MCF 10A (cell line): ENCODE data around the gene SLC41A3. TPM values are rescaled to one million over a fixed set of nuclear protein-coding genes. Genes with fewer than 3 reads are reported as not detected.

ENCODE experiments used
- BruUV-seq: library from RNA; stranded (reverse); fragments of 400-500 nt; replicated peaks from 2 replicates; lab custom pipeline; 2021; lab: Mats Ljungman, UMichigan
- CTCF ChIA-PET: fragments of 300-600 bp; sonication (Branson Sonifier 250); formaldehyde crosslinking; extraction: SDS; loops from one replicate; lab custom pipeline; 2021; ENCODE audit warnings: antibody characterized with exemption, inconsistent platforms; lab: Yijun Ruan, JAX
- POLR2A ChIA-PET: fragments of 300-600, 350-650 bp; sonication (Branson Sonifier 250); formaldehyde crosslinking; extraction: SDS; loops from one replicate; lab custom pipeline; 2020; ENCODE audit warnings: antibody characterized with exemption, inconsistent platforms; lab: Yijun Ruan, JAX
- DNase-seq: peaks from one replicate; pipeline ENCODE4 v3.0.0-alpha.2; 2018; ENCODE audit not compliant: unreplicated experiment
- H3K27ac Mint-ChIP-seq: one replicate; pipeline ENCODE4 v1.8.0; 2022; ENCODE audit warnings: mild to moderate bottlenecking, low read depth, mixed read lengths; ENCODE audit not compliant: unreplicated experiment
- H3K27me3 Mint-ChIP-seq: one replicate; pipeline ENCODE4 v1.8.0; 2022; ENCODE audit warnings: mixed read lengths; ENCODE audit not compliant: insufficient read depth, unreplicated experiment
- H3K36me3 Mint-ChIP-seq: one replicate; pipeline ENCODE4 v1.8.0; 2022; ENCODE audit warnings: mild to moderate bottlenecking, moderate library complexity, mixed read lengths; ENCODE audit not compliant: insufficient read depth, unreplicated experiment
- H3K4me1 Mint-ChIP-seq: one replicate; pipeline ENCODE4 v1.8.0; 2022; ENCODE audit warnings: mixed read lengths; ENCODE audit not compliant: insufficient read depth, unreplicated experiment
- H3K4me3 Mint-ChIP-seq: one replicate; pipeline ENCODE4 v1.8.0; 2022; ENCODE audit warnings: mild to moderate bottlenecking, moderate library complexity, mixed read lengths; ENCODE audit not compliant: unreplicated experiment
- H3K9me3 Mint-ChIP-seq: one replicate; pipeline ENCODE4 v1.8.0; 2022; ENCODE audit warnings: mixed read lengths; ENCODE audit not compliant: unreplicated experiment
- CTCF ChIP-seq: fragments of 200-600 bp; IDR thresholded peaks from one replicate; pipeline ENCODE4 v1.8.0; 2022; ENCODE audit warnings: antibody characterized with exemption, mild to moderate bottlenecking; ENCODE audit not compliant: unreplicated experiment
- intact Hi-C: fragments of 100-400 bp; cut with micrococcal nuclease; formaldehyde crosslinking; loops from 2 replicates; pipeline ENCODE4 v1.14.1; 2022
- total RNA-seq: library from RNA; stranded (reverse); gene quantifications from 2 replicates; pipeline ENCODE4 v1.2.3, GENCODE V29; 2022

Gene SLC41A3
- total RNA-seq, 1 experiment from 2014 or later = 43.2 TPM

- no peak for TF ChIP-seq CTCF
- Mint-ChIP-seq H3K9me3 (no peaks in the 10 kb centered on the region), H3K4me1 (peaks cover 11% of the 10 kb centered on the region), H3K27me3 (no peaks in the 10 kb centered on the region), H3K36me3 (no peaks in the 10 kb centered on the region), H3K27ac (no peak overlapping the region), H3K4me3 (no peak overlapping the region)
- no TSS peak for BruUV-seq
- CTCF ChIA-PET = interaction anchor here (0.6 to 2.1 kb wide), 3 partner anchors 12 to 105 kb away, joined by 3 to 7 read pairs (median 3); no protein-coding TSS in a partner anchor
- no peak for DNase-seq
- intact Hi-C loops = no loop called here
- POLR2A ChIA-PET = no interaction called here
Observed at GRCh38 chr3:126119976-126120375, 36.1 kb upstream of the SLC41A3 start.

GRCh38 chr3:126119008-126119675, 35.2 kb upstream of the SLC41A3 start:
- Mint-ChIP-seq H3K36me3 (no peaks in the 10 kb centered on the region), H3K4me3 (no peak overlapping the region), H3K9me3 (no peaks in the 10 kb centered on the region), H3K4me1 (peaks cover 11% of the 10 kb centered on the region), H3K27me3 (no peaks in the 10 kb centered on the region), H3K27ac (no peak overlapping the region)
- BruUV-seq = no TSS peak
- no peak for TF ChIP-seq CTCF
- intact Hi-C loops = no loop called here
- no peak for DNase-seq
- ChIA-PET CTCF (interaction anchor here (2.1 kb wide), 1 partner anchor 15 kb away, joined by 7 read pairs; no protein-coding TSS in a partner anchor), POLR2A (interaction anchor here (0.6 kb wide), 1 partner anchor 93 kb away, joined by 3 read pairs; no protein-coding TSS in a partner anchor)

GRCh38 chr3:126118591-126118990, 34.7 kb upstream of the SLC41A3 start:
- no peak for TF ChIP-seq CTCF
- no peaks in the 10 kb centered on the region for H3K9me3 Mint-ChIP-seq
- CTCF ChIA-PET = interaction anchor here (2.1 kb wide), 1 partner anchor 15 kb away, joined by 7 read pairs; no protein-coding TSS in a partner anchor
- H3K4me3 Mint-ChIP-seq = no peak overlapping the region
- DNase-seq = no peak
- H3K27ac Mint-ChIP-seq = no peak overlapping the region
- peaks cover 11% of the 10 kb centered on the region for H3K4me1 Mint-ChIP-seq
- no TSS peak for BruUV-seq
- intact Hi-C loops = no loop called here
- POLR2A ChIA-PET = interaction anchor here (0.6 kb wide), 1 partner anchor 92 kb away, joined by 3 read pairs; no protein-coding TSS in a partner anchor
- H3K27me3 Mint-ChIP-seq = no peaks in the 10 kb centered on the region
- no peaks in the 10 kb centered on the region for H3K36me3 Mint-ChIP-seq

GRCh38 chr3:126117786-126118185, 33.9 kb upstream of the SLC41A3 start:
- Mint-ChIP-seq H3K4me1 (peaks cover 11% of the 10 kb centered on the region), H3K9me3 (no peaks in the 10 kb centered on the region), H3K27ac (no peak overlapping the region), H3K4me3 (no peak overlapping the region), H3K36me3 (no peaks in the 10 kb centered on the region), H3K27me3 (no peaks in the 10 kb centered on the region)
- CTCF ChIA-PET = no interaction called here
- no peak for DNase-seq
- intact Hi-C loops = no loop called here
- BruUV-seq = no TSS peak
- POLR2A ChIA-PET = no interaction called here
- TF ChIP-seq CTCF = no peak
